SK-N-MC (cell line): ENCODE data around the gene MAGI1.

ENCODE experiments used
- EZH2 ChIP-seq: fragments of 200-600 bp; sonication (generic); IDR thresholded peaks from one replicate; pipeline ENCODE4 v1.6.1; 2017; ENCODE audit warnings: antibody characterized with exemption
- FOXP2 ChIP-seq: optimal IDR thresholded peaks from 2 replicates; pipeline ENCODE3; 2011; ENCODE audit warnings: mild to moderate bottlenecking, moderate library complexity; ENCODE audit not compliant: insufficient read depth; ENCODE audit errors: extremely low read length, control extremely low read depth

DNA sequence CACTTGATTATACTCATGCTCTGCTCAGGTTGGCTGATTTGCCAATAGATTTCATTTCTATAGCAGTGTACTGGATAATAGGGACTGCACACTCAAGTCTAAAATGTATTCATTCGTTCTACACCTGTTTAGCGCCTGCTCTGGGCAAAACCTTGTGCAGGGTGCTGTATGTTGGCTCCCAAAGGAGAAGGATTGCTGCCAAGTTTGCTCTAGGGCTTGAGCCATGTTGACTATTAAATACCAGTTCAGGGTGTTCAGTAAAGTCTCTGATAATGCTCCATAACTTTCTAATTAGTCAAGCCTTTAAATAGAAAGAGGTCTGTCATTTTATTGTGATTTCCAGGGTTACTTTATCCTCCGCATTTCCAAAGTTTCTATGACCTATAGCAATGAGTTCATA lies 470.2 kb downstream of the MAGI1 start:
- TF ChIP-seq FOXP2, result no peak
- TF ChIP-seq EZH2, result no peak
